H1 (cell line): ENCODE data around the gene CNNM1. TPM values are rescaled to one million over a fixed set of nuclear protein-coding genes. Genes with fewer than 3 reads are reported as not detected.

Experiments
- CTCF ChIA-PET: fragments of 300-600 bp; sonication (Branson Sonifier 250); formaldehyde crosslinking; loops from one replicate; lab custom pipeline; 2021; ENCODE audit not compliant: partially characterized antibody; lab: Charles Lee
- POLR2A ChIA-PET: fragments of 300-600 bp; sonication (Branson Sonifier 250); formaldehyde crosslinking; loops from one replicate; lab custom pipeline; 2021; ENCODE audit warnings: inconsistent platforms; ENCODE audit not compliant: partially characterized antibody; lab: Charles Lee
- DNase-seq, 2 experiments: peaks; one replicate each; pipeline versions ENCODE4 v3.0.0 to v3.0.0-alpha.2; 2010 to 2022; ENCODE audit warnings: low spot score in 2 of 2, low read depth in 1 of 2, mixed read lengths in 1 of 2
- FAIRE-seq: peaks from 2 replicates; lab custom pipeline; 2011; peaks lifted over from hg19 to GRCh38; lab: Jason Lieb, UNC
- H2AFZ ChIP-seq: 2 replicates; pipeline ENCODE4 v1.8.1; 2012; ENCODE audit warnings: low read length, inconsistent platforms
- H2AK5ac ChIP-seq: 2 replicates; pipeline ENCODE4 v1.6.1; 2013; ENCODE audit warnings: low read depth, low read length
- H2BK120ac ChIP-seq: replicated peaks from 2 replicates; pipeline ENCODE3; 2013; ENCODE audit warnings: low read depth, low read length, inconsistent platforms
- H2BK12ac ChIP-seq: 2 replicates; pipeline ENCODE4 v1.6.1; 2013; ENCODE audit warnings: low read depth, low read length
- H2BK15ac ChIP-seq: 2 replicates; pipeline ENCODE4 v1.6.1; 2013; ENCODE audit warnings: low read length
- H2BK20ac ChIP-seq: 2 replicates; pipeline ENCODE4 v1.6.1; 2013; ENCODE audit warnings: low read length
- H2BK5ac ChIP-seq: 2 replicates; pipeline ENCODE4 v1.6.1; 2013; ENCODE audit warnings: low read depth, low read length
- H3K14ac ChIP-seq: 2 replicates; pipeline ENCODE4 v1.6.1; 2013; ENCODE audit warnings: inconsistent platforms; ENCODE audit not compliant: insufficient read length
- H3K18ac ChIP-seq: 2 replicates; pipeline ENCODE4 v1.6.1; 2013; ENCODE audit warnings: low read length; ENCODE audit errors: extremely low read depth
- H3K23ac ChIP-seq: 2 replicates; pipeline ENCODE4 v1.6.1; 2013; ENCODE audit warnings: inconsistent platforms; ENCODE audit not compliant: insufficient read length
- H3K23me2 ChIP-seq: 2 replicates; pipeline ENCODE4 v1.6.1; 2013; ENCODE audit warnings: low read depth, low read length
- H3K27ac ChIP-seq: 2 replicates; pipeline ENCODE4 v1.6.1; 2011; ENCODE audit warnings: low read depth, low read length, inconsistent platforms
- H3K27me3 ChIP-seq, 4 experiments: replicated peaks in 1 of 4; 1 replicate in 1 of 4; 2 replicates in 3 of 4; pipeline versions ENCODE4 v1.6.1 to v1.8.1; 2011 to 2013; ENCODE audit warnings: low read length in 3 of 4, mild to moderate bottlenecking in 3 of 4, inconsistent platforms in 2 of 4, mixed read lengths in 2 of 4, moderate library complexity in 1 of 4; ENCODE audit not compliant: control insufficient read depth in 3 of 4, insufficient read depth in 3 of 4; ENCODE audit errors: extremely low read depth in 1 of 4
- H3K36me3 ChIP-seq, 4 experiments: 2 replicates each; pipeline versions ENCODE4 v1.6.1 to v1.8.1; 2011 to 2013; ENCODE audit warnings: mild to moderate bottlenecking in 4 of 4, low read length in 3 of 4, moderate library complexity in 2 of 4, control low read depth in 1 of 4, inconsistent platforms in 1 of 4; ENCODE audit not compliant: insufficient read depth in 4 of 4, control insufficient read depth in 2 of 4
- H3K4ac ChIP-seq: replicated peaks from 2 replicates; pipeline ENCODE3; 2013; ENCODE audit warnings: low read length, low read depth, mixed read lengths, inconsistent platforms; ENCODE audit not compliant: insufficient read length
- H3K4me1 ChIP-seq, 4 experiments: replicated peaks in 1 of 4; 1 replicate in 1 of 4; 2 replicates in 3 of 4; pipeline versions ENCODE4 v1.6.1 to v1.8.1; 2011 to 2013; ENCODE audit warnings: low read length in 3 of 4, inconsistent platforms in 2 of 4, mixed read lengths in 1 of 4; ENCODE audit not compliant: insufficient read depth in 4 of 4, control insufficient read depth in 3 of 4
- H3K4me2 ChIP-seq, 2 experiments: 2 replicates each; pipeline versions ENCODE4 v1.6.1 to v1.8.1; 2011 to 2013; ENCODE audit warnings: low read depth in 2 of 2, low read length in 2 of 2, control low read depth in 1 of 2, inconsistent platforms in 1 of 2, mild to moderate bottlenecking in 1 of 2; ENCODE audit not compliant: insufficient read depth in 1 of 2
- H3K4me3 ChIP-seq, 4 experiments: fragments of 200-600, 300-600 bp in 1 of 4; sonication (generic), shearing (Covaris generic), sonication (Bioruptor Twin) in 1 of 4; 2 replicates each; pipeline versions ENCODE4 v1.5.1 to v1.8.1; 2011 to 2016; ENCODE audit warnings: low read length in 4 of 4, low read depth in 3 of 4, control low read depth in 2 of 4, inconsistent platforms in 2 of 4, mild to moderate bottlenecking in 2 of 4, mixed read lengths in 1 of 4, moderate library complexity in 1 of 4; ENCODE audit not compliant: insufficient read depth in 2 of 4; ENCODE audit errors: extremely low read depth in 1 of 4
- H3K56ac ChIP-seq: replicated peaks from 2 replicates; pipeline ENCODE3; 2013; ENCODE audit warnings: low read depth, mild to moderate bottlenecking, mixed read lengths, low read length, inconsistent platforms; ENCODE audit not compliant: insufficient read length
- H3K79me1 ChIP-seq: 2 replicates; pipeline ENCODE4 v1.6.1; 2013; ENCODE audit warnings: low read depth, low read length, control low read depth
- H3K79me2 ChIP-seq, 2 experiments: 2 replicates each; pipeline versions ENCODE4 v1.6.1 to v1.8.1; 2012 to 2013; ENCODE audit warnings: low read length in 2 of 2, mild to moderate bottlenecking in 2 of 2, inconsistent platforms in 1 of 2; ENCODE audit not compliant: insufficient read depth in 2 of 2, control insufficient read depth in 1 of 2
- H3K9ac ChIP-seq, 4 experiments: replicated peaks in 1 of 4; 1 replicate in 1 of 4; 2 replicates in 3 of 4; pipeline versions ENCODE4 v1.6.1 to v1.8.1; 2011 to 2013; ENCODE audit warnings: low read depth in 3 of 4, low read length in 3 of 4, control low read depth in 2 of 4, mild to moderate bottlenecking in 2 of 4, moderate library complexity in 2 of 4, inconsistent platforms in 1 of 4; ENCODE audit errors: extremely low read depth in 1 of 4
- H3K9me3 ChIP-seq, 2 experiments: 2 replicates each; pipeline versions ENCODE4 v1.6.1 to v1.8.1; 2012 to 2013; ENCODE audit warnings: mild to moderate bottlenecking in 2 of 2, moderate library complexity in 2 of 2, control low read depth in 1 of 2, inconsistent platforms in 1 of 2, low read depth in 1 of 2, low read length in 1 of 2, mixed read lengths in 1 of 2; ENCODE audit not compliant: insufficient read depth in 2 of 2
- H4K20me1 ChIP-seq, 2 experiments: replicated peaks in 1 of 2; 2 replicates each; pipeline versions ENCODE3 to v1.8.1; 2011 to 2013; ENCODE audit warnings: inconsistent platforms in 2 of 2, low read length in 2 of 2, mild to moderate bottlenecking in 1 of 2; ENCODE audit not compliant: insufficient read depth in 2 of 2, control insufficient read depth in 1 of 2
- H4K5ac ChIP-seq: 2 replicates; pipeline ENCODE4 v1.6.1; 2013; ENCODE audit warnings: low read length, low read depth, mixed read lengths, inconsistent platforms; ENCODE audit not compliant: insufficient read length
- H4K8ac ChIP-seq: 2 replicates; pipeline ENCODE4 v1.8.0; 2013; ENCODE audit warnings: mild to moderate bottlenecking, moderate library complexity, low read length, inconsistent platforms; ENCODE audit not compliant: insufficient read depth; ENCODE audit errors: extremely low read depth
- H4K91ac ChIP-seq: replicated peaks from 2 replicates; pipeline ENCODE3; 2013; ENCODE audit warnings: low read length, mixed read lengths, inconsistent platforms; ENCODE audit not compliant: insufficient read length
- WGBS, 2 experiments: shearing (Covaris generic) in 1 of 2; methylation state at CpG; one replicate each; pipeline versions ENCODE4 v1.1.6 to v1.1.7; 2013 to 2015; ENCODE audit warnings: low lambda C conversion rate in 2 of 2, mixed read lengths in 2 of 2, inconsistent platforms in 1 of 2, low coverage in 1 of 2, missing lambda C conversion rate in 1 of 2; ENCODE audit not compliant: insufficient replicate concordance in 2 of 2, insufficient coverage in 1 of 2, insufficient read length in 1 of 2; ENCODE audit errors: extremely low coverage in 1 of 2, missing lambda C conversion rate in 1 of 2; 5-methylcytosine and 5-hydroxymethylcytosine counted together
- polyA plus RNA-seq, 7 experiments: library from polyadenylated mRNA; depleted of rRNA in 3 of 7; stranded (reverse) in 5 of 7; unstranded in 2 of 7; fragments of >200 nt in 5 of 7; fragments of 200-250 nt in 2 of 7; gene quantifications; 1 replicate in 5 of 7; 2 replicates in 1 of 7; 4 replicates in 1 of 7; pipeline versions ENCODE4 v1.2.1 to v1.2.3, GENCODE V29; 2011 to 2013; ENCODE audit warnings: missing spikeins in 2 of 7, mixed read lengths in 2 of 7
- total RNA-seq: library from RNA; stranded (reverse); fragmentation: NEBNext Ultra II Directional; extraction: Animal tissue kit (Norgen Biotek cat#: 25700); gene quantifications from 2 replicates; pipeline ENCODE4 v1.2.1, GENCODE V29; 2021

Gene CNNM1
- total and polyA plus RNA-seq, 2 of the 8 experiments (the other 6 are each of a cell fraction or from before 2014, with no cell fraction given) = 0.74 to 0.92 TPM

DNA sequence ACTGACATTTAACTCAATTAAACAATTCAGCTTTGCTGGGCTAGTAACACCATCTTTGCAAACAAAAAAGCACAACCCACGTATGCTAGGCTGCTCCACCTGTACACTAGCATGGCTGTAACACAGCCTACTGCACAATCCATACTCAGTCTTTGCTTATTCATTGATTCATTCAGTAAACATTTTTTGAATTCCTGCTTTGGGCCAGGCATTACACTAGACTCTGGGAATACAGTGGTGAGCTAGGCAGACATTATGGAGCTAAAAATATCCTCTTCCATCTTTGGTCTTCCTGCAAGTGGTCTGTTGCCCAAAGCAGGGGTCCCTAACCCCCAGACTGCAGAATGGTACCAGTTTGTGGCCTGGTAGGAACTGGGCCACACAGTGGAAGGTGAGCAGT is 9.9 kb downstream of the CNNM1 start:
- H4K8ac ChIP-seq = no peak overlapping the region
- H3K9ac ChIP-seq = no peak overlapping the region
- H3K4me1 ChIP-seq = no peaks in the 10 kb centered on the region; a peak in 1 of 7 replicates
- no peaks in the 10 kb centered on the region for H3K36me3 ChIP-seq
- no peak overlapping the region for H3K14ac ChIP-seq
- H4K20me1 ChIP-seq = no peaks in the 10 kb centered on the region
- no peak overlapping the region for H2BK12ac ChIP-seq
- H3K18ac ChIP-seq = no peak overlapping the region
- ChIA-PET CTCF (no interaction called here), POLR2A (no interaction called here)
- H3K23ac ChIP-seq = no peak overlapping the region
- no peak overlapping the region for H4K5ac ChIP-seq
- H4K91ac ChIP-seq = no peak overlapping the region
- no peaks in the 10 kb centered on the region for H3K27me3 ChIP-seq
- no peak overlapping the region for H2AFZ ChIP-seq
- no peaks in the 10 kb centered on the region for H3K23me2 ChIP-seq
- H2BK120ac ChIP-seq = no peak overlapping the region
- H3K27ac ChIP-seq = no peak overlapping the region
- H3K4me2 ChIP-seq = no peak overlapping the region
- no peak overlapping the region for H2BK20ac ChIP-seq
- no peak overlapping the region for H3K4me3 ChIP-seq
- 92% methylated on average over 1 of the region's 1 CpG; no CpG with 5 or more reads in 1 of the 2 experiments for WGBS, 2 experiments
- FAIRE-seq (no peak), DNase-seq (no peak)
- H2BK15ac ChIP-seq = no peak overlapping the region
- H3K56ac ChIP-seq = no peak overlapping the region
- peaks cover 4 to 7% of the 10 kb centered on the region in 2 experiments; a peak in 2 of 4 replicates for H3K9me3 ChIP-seq
- H3K79me1 ChIP-seq = no peaks in the 10 kb centered on the region
- no peak overlapping the region for H2AK5ac ChIP-seq
- H3K4ac ChIP-seq = no peak overlapping the region
- no peak overlapping the region for H2BK5ac ChIP-seq
- H3K79me2 ChIP-seq = no peaks in the 10 kb centered on the region
